Measurements from ENCODE around the gene GPRC5D. TPM values are rescaled to one million over a fixed set of nuclear protein-coding genes. Genes with fewer than 3 reads are reported as not detected.

GPRC5D gene
- total RNA-seq, 1 donor from 2014 or later = 0.35 TPM

- ATAC-seq (ENCODE audit: low read depth) (no peak), DNase-seq (no peak)
- H3K9me3 Mint-ChIP-seq = no peaks in the 10 kb centered on the region
- no peak overlapping the region for H3K27ac Mint-ChIP-seq
- intact Hi-C loops (cut with micrococcal nuclease) = no loop called here
- no peak overlapping the region for H3K4me3 Mint-ChIP-seq
- no peaks in the 10 kb centered on the region for H3K36me3 Mint-ChIP-seq (ENCODE audit: low read depth)
- TF ChIP-seq CTCF (IDR thresholded peaks at IDR 0.05) = no peak
- CTCF ChIA-PET = interaction anchor here (1.7 kb wide), 1 partner anchor 305 kb away, joined by 9 read pairs; no protein-coding TSS in a partner anchor
- POLR2A ChIA-PET = no interaction called here
- peaks cover 20% of the 10 kb centered on the region for H3K4me1 Mint-ChIP-seq
- H3K27me3 Mint-ChIP-seq = peaks cover 5% of the 10 kb centered on the region
These were observed 44.4 kb downstream of the GPRC5D start for GRCh38 chr12:12907552-12907951.

- peaks cover 2% of the 10 kb centered on the region for H3K4me1 Mint-ChIP-seq
- no peak overlapping the region for H3K4me3 Mint-ChIP-seq
- no peak for TF ChIP-seq CTCF (IDR thresholded peaks at IDR 0.05)
- no peak overlapping the region for H3K27ac Mint-ChIP-seq
- intact Hi-C loops (cut with micrococcal nuclease) = no loop called here
- no peaks in the 10 kb centered on the region for H3K36me3 Mint-ChIP-seq (ENCODE audit: low read depth)
- ChIA-PET CTCF (no interaction called here), POLR2A (no interaction called here)
- H3K9me3 Mint-ChIP-seq = no peaks in the 10 kb centered on the region
- no peak for ATAC-seq (ENCODE audit: low read depth)
- peaks cover 18% of the 10 kb centered on the region for H3K27me3 Mint-ChIP-seq
- no peak for DNase-seq
These were observed 48.0 kb downstream of the GPRC5D start for GRCh38 chr12:12903642-12904609.

GRCh38 chr12:12902036-12902435 is 49.9 kb downstream of the GPRC5D start:
- Mint-ChIP-seq H3K4me1 (no peaks in the 10 kb centered on the region), H3K4me3 (no peak overlapping the region), H3K36me3 (ENCODE audit: low read depth) (no peaks in the 10 kb centered on the region), H3K9me3 (no peaks in the 10 kb centered on the region), H3K27me3 (peaks cover 30% of the 10 kb centered on the region), H3K27ac (no peak overlapping the region)
- no peak for TF ChIP-seq CTCF (IDR thresholded peaks at IDR 0.05)
- ATAC-seq (ENCODE audit: low read depth) (no peak), DNase-seq (no peak)
- ChIA-PET POLR2A (interaction anchor here (0.7 kb wide), 1 partner anchor 544 kb away, joined by 3 read pairs; no protein-coding TSS in a partner anchor), CTCF (interaction anchor here (1.2 kb wide), 1 partner anchor 14 kb away, joined by 3 read pairs; no protein-coding TSS in a partner anchor)
- intact Hi-C loops (cut with micrococcal nuclease) = no loop called here

- POLR2A ChIA-PET = interaction anchor here (0.7 kb wide), 1 partner anchor 543 kb away, joined by 3 read pairs; no protein-coding TSS in a partner anchor
- no peak for TF ChIP-seq CTCF (IDR thresholded peaks at IDR 0.05)
- peaks cover 30% of the 10 kb centered on the region for H3K27me3 Mint-ChIP-seq
- H3K36me3 Mint-ChIP-seq (ENCODE audit: low read depth) = no peaks in the 10 kb centered on the region
- no peak overlapping the region for H3K4me3 Mint-ChIP-seq
- ATAC-seq (ENCODE audit: low read depth) (no peak), DNase-seq (no peak)
- no peaks in the 10 kb centered on the region for H3K4me1 Mint-ChIP-seq
- no peaks in the 10 kb centered on the region for H3K9me3 Mint-ChIP-seq
- intact Hi-C loops (cut with micrococcal nuclease) = no loop called here
- CTCF ChIA-PET = interaction anchor here (1.2 kb wide), 1 partner anchor 15 kb away, joined by 3 read pairs; no protein-coding TSS in a partner anchor
- H3K27ac Mint-ChIP-seq = no peak overlapping the region
These were observed 50.7 kb downstream of the GPRC5D start for GRCh38 chr12:12901158-12901791.

GRCh38 chr12:12900786-12901157 is 51.2 kb downstream of the GPRC5D start:
- ChIA-PET CTCF (interaction anchor here (1.2 kb wide), 1 partner anchor 16 kb away, joined by 3 read pairs; no protein-coding TSS in a partner anchor), POLR2A (no interaction called here)
- DNase-seq (no peak), ATAC-seq (ENCODE audit: low read depth) (no peak)
- H3K4me1 Mint-ChIP-seq = no peaks in the 10 kb centered on the region
- no peaks in the 10 kb centered on the region for H3K9me3 Mint-ChIP-seq
- no peak for TF ChIP-seq CTCF (IDR thresholded peaks at IDR 0.05)
- H3K36me3 Mint-ChIP-seq (ENCODE audit: low read depth) = no peaks in the 10 kb centered on the region
- no peak overlapping the region for H3K27ac Mint-ChIP-seq
- peaks cover 26% of the 10 kb centered on the region for H3K27me3 Mint-ChIP-seq
- no peak overlapping the region for H3K4me3 Mint-ChIP-seq
- intact Hi-C loops (cut with micrococcal nuclease) = no loop called here

All from activated B cell treated with CpG ODN at 0.5 μM for 24 hours (primary cell).